ENCODE measurements around the gene KDM2A.

KDM2A gene

DNA sequence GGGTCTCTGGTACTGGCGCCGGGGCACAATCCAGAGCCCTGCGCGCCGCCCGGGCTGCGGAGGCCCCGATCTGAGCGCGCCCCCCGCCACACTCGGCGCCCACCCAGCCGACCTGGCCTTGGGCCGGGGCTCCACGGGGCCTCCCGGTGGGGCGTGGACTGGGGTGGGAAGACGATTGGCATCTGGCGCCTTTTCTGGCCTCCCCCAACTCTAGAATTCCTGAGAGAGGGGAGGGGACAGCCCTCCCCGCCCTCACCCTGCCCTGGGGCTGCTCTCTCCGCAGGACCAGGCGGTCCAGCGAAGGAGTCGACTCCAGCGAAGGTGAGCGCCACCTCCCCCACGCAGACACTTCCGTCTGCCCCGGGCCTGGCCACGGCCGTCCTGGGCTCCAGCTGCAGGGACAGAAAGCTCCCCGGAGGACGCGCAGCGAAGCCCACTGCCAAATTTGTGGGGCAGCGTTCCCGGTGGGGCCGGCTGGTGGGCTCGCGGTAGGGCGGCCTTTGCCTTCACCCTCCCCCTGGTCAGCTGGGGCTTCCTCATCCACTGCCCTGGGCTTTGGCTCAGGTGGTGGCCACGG lies 184.9 kb downstream of the KDM2A start:
- peak in 2 of 6 experiments; percentile 30 to 33 for DNase-seq

GRCh38 chr11:67304511-67305113 lies 185.5 kb downstream of the KDM2A start:
- DNase-seq: no peak

GRCh38 chr11:67306769-67307544 lies 187.9 kb downstream of the KDM2A start:
- no peak for DNase-seq

DNA sequence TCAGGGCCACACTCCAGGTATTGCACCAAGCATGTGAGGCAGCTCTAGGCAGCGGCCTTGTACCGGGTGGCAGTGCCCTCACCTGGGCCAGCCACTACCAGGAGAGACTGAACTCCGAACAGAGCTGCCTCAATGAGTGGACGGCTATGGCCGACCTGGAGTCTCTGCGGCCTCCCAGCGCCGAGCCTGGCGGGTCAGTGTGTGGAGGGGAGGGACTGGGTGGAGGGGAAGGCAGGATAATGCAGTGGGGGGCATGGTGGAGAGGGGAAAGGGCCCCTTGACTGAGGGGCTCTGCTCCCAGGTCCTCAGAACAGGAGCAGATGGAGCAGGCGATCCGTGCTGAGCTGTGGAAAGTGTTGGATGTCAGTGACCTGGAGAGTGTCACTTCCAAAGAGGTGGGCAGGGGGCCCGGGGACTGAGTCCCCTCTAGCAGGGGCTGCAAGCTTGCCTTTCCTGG lies 188.5 kb downstream of the KDM2A start:
- no peak for DNase-seq
